ENCODE results near the gene MBD3.

The MBD3 gene

DNA sequence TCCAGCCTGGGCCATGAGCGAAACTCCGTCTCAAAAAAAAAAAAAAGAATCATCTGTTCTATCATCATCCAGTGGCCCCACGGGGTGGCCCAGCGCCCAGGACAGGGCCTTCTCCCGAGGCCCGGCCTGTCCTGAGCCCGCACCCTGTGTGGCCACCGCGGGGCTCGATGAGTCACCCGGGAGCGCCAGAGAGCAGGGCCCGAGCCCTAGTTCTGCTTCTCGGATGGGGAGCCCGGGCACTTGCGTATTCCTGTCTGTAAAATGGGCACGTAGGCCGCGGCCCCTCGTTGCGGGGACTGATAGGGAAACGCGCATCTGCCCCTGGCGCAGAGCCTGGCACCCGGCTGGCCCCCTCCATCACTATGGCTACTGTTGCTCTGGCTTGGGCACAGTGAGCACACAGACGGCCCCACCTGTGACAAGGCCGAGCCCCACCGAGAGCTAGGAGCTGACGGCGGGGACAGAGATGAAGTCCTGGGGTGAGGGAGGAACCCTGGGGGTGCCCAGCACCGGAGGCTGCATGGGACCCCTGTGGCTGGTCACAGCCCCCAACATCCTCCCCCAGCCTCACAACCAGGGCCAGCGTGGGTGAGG, 33.8 kb upstream of the MBD3 start:
- TF ChIP-seq, protein P1, sequence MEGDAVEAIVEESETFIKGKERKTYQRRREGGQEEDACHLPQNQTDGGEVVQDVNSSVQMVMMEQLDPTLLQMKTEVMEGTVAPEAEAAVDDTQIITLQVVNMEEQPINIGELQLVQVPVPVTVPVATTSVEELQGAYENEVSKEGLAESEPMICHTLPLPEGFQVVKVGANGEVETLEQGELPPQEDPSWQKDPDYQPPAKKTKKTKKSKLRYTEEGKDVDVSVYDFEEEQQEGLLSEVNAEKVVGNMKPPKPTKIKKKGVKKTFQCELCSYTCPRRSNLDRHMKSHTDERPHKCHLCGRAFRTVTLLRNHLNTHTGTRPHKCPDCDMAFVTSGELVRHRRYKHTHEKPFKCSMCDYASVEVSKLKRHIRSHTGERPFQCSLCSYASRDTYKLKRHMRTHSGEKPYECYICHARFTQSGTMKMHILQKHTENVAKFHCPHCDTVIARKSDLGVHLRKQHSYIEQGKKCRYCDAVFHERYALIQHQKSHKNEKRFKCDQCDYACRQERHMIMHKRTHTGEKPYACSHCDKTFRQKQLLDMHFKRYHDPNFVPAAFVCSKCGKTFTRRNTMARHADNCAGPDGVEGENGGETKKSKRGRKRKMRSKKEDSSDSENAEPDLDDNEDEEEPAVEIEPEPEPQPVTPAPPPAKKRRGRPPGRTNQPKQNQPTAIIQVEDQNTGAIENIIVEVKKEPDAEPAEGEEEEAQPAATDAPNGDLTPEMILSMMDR (conservative IDR thresholded peaks at IDR 0.05; ENCODE audit: low read length), result no peak
- H3K4me3 ChIP-seq (ENCODE audit: low read length), result no peak overlapping the region
- DNase-seq (ENCODE audit: low read depth), result no peak

DNA sequence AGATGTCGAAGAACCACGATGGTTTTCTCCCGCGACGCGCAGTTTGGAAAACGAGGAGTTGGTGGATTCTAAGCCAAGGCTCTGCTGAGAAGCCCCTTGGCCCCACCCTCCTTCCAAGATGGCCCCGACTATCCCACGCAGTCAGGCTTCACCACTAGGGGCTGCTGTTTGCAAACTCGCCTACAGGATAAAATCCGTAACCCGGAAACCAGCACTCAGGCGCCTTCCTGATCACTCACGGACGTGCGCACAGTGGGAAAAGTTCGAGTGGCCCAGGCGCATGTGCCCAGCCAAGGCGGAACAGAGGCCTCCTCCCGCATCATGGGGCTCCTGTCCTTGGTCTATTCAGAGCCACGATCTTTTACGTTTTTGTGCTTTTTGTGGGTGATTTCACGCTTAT, 31.8 kb upstream of the MBD3 start:
- DNase-seq (ENCODE audit: low read depth), result peak; percentile 39
- H3K4me3 ChIP-seq (ENCODE audit: low read length), result no peak overlapping the region
- TF ChIP-seq, protein P1 (conservative IDR thresholded peaks at IDR 0.05; ENCODE audit: low read length), result peak; percentile 67

DNA sequence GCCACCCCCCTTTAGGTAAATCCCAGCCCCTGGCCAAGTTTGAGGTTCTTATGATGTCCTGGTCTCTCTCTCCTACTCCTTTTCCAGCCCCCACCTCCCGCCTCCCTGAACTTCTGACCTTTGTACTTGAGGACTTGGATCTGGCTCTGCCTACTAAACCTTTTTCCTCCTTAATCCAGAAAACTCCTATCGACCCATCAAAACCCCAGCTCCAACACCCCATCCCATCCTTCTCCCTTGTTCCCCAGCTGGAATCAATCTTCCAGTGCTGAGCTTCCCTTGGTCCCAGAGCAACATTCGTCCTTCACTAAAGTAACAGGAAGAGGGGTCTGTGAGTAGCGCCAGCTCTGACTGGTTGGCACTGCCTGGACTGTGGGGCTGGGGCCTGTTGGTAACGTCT, 29.9 kb upstream of the MBD3 start:
- TF ChIP-seq, protein P1 (conservative IDR thresholded peaks at IDR 0.05; ENCODE audit: low read length), result no peak
- no peak for DNase-seq (ENCODE audit: low read depth)
- no peak overlapping the region for H3K4me3 ChIP-seq (ENCODE audit: low read length)

DNA sequence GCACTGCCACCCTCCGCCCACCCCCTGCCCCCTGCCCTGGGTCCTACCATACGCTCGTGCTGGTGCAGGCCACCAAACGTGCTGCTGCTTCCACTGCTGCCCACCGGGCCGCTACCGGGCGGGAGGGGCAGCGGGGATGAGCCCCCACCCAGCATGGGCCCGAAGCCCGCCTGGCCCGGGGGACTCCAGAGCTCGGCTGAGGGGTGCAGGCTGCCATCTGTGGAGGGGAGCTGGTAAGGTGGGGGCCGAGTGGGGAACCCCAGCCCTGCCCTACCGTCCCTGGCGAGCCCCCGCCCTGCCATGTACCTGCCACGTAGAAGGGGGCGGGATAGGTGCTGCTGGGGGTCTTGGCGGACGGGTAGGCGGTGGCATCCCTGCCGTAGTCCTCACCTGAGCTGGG, 29.3 kb upstream of the MBD3 start:
- no peak for DNase-seq (ENCODE audit: low read depth)
- H3K4me3 ChIP-seq (ENCODE audit: low read length), result no peak overlapping the region
- TF ChIP-seq, protein P1 (conservative IDR thresholded peaks at IDR 0.05; ENCODE audit: low read length), result no peak

DNA sequence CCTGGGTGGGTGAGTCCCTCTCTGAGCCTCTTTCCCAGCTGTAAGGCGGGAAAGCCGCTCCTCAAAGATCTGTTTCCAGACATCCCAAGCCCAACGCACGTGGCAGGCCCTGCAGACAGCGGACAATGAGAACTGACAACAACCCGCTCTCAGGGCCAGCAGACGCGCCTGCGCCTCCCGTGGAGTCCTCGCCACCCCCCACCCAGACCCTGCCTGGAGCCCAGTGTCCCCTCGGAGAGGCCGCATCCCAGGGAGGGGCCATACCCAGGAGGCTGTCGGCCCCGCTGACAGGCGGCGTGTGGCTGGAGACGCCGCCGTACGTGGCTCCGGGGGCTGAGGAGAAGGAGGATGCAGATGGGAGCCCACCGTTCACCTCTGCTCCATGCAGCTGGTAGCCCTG, 28.9 kb upstream of the MBD3 start:
- H3K4me3 ChIP-seq (ENCODE audit: low read length), result no peak overlapping the region

DNA sequence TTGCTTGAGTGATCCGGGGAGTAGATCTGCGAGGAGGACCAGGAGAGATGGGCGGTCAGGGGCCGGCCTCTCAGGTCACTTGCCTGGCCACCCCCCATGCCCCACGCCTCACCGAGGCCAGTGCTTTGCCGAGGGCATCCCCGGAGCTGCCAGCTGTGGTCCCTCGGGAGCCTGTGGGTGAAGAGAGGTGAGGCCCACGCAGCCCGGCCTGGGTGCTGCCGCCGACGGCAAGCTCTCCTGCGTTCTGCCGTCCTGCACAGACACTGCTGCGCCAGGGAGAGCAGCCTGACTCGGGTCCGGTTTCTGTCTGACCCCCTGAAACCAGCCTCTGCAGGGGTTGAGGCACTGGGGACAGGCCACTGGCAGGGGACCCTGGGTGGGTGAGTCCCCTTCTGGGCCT, 28.4 kb upstream of the MBD3 start:
- DNase-seq (ENCODE audit: low read depth), result no peak
- H3K4me3 ChIP-seq (ENCODE audit: low read length), result no peak overlapping the region
- TF ChIP-seq, protein P1 (conservative IDR thresholded peaks at IDR 0.05; ENCODE audit: low read length), result no peak

More for the DNA sequence above, 28.9 kb upstream of the MBD3 start:
- no peak for DNase-seq (ENCODE audit: low read depth)
- TF ChIP-seq, protein P1 (conservative IDR thresholded peaks at IDR 0.05; ENCODE audit: low read length), result no peak

DNA sequence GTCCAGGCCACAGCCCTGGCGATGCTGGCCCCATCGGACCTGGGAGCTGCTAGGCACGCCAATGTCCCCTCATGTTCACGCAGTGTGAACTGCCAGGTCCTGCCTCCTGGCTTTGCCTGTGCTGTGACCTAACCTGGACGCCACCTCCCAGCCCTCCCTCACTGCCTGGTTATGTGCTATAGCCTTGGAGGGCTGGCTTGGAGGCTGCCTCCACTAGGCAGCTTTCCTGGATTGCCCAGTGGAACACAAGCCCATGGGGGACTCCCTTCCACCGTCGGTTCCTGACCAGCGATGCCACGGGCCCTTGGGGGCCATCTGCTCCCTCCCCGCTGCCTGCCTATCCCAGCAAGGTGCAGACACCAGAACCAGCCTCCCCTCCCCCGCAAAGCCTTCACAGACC, 27.8 kb upstream of the MBD3 start:
- no peak for DNase-seq (ENCODE audit: low read depth)
- no peak overlapping the region for H3K4me3 ChIP-seq (ENCODE audit: low read length)
- TF ChIP-seq, protein P1 (conservative IDR thresholded peaks at IDR 0.05; ENCODE audit: low read length), result no peak
